Mesendoderm (in vitro differentiated cells): ENCODE measurements around the gene STX4. TPM values are rescaled to one million over a fixed set of nuclear protein-coding genes. Genes with fewer than 3 reads are reported as not detected.

Source experiments
- DNase-seq: peaks from one replicate; pipeline ENCODE4 v3.0.0; 2013
- H2AK5ac ChIP-seq: 2 replicates; pipeline ENCODE4 v1.6.1; 2013; ENCODE audit warnings: low read length, inconsistent platforms
- H2BK120ac ChIP-seq: 2 replicates; pipeline ENCODE4 v1.6.1; 2013; ENCODE audit warnings: low read depth, mild to moderate bottlenecking, low read length, moderate library complexity, mixed read lengths
- H2BK15ac ChIP-seq: replicated peaks from 2 replicates; pipeline ENCODE4 v1.6.1; 2013; ENCODE audit warnings: low read depth, mild to moderate bottlenecking, moderate library complexity
- H2BK5ac ChIP-seq: 2 replicates; pipeline ENCODE4 v1.6.1; 2013; ENCODE audit warnings: low read length, inconsistent platforms
- H3K18ac ChIP-seq: 2 replicates; pipeline ENCODE4 v1.6.1; 2013; ENCODE audit warnings: mild to moderate bottlenecking, low read length, mixed read lengths
- H3K23ac ChIP-seq: one replicate; pipeline ENCODE4 v1.6.1; 2013; ENCODE audit warnings: low read length
- H3K27ac ChIP-seq: 2 replicates; pipeline ENCODE4 v1.5.1; 2013; ENCODE audit warnings: low read depth, mild to moderate bottlenecking, inconsistent platforms, low read length, moderate library complexity
- H3K27me3 ChIP-seq: 2 replicates; pipeline ENCODE4 v1.6.1; 2013; ENCODE audit warnings: low read length, control low read depth, mild to moderate bottlenecking, inconsistent platforms; ENCODE audit not compliant: insufficient read depth, poor library complexity
- H3K36me3 ChIP-seq: 2 replicates; pipeline ENCODE4 v1.6.1; 2013; ENCODE audit warnings: low read length, inconsistent platforms; ENCODE audit not compliant: control insufficient read depth, insufficient read depth
- H3K4ac ChIP-seq: one replicate; pipeline ENCODE4 v1.6.1; 2013; ENCODE audit warnings: low read depth, mild to moderate bottlenecking, low read length, moderate library complexity
- H3K4me1 ChIP-seq: 2 replicates; pipeline ENCODE4 v1.6.1; 2013; ENCODE audit warnings: low read depth, low read length, inconsistent platforms; ENCODE audit not compliant: control insufficient read depth
- H3K4me2 ChIP-seq: 2 replicates; pipeline ENCODE4 v1.6.1; 2013; ENCODE audit warnings: low read length
- H3K4me3 ChIP-seq: 2 replicates; pipeline ENCODE4 v1.5.1; 2013; ENCODE audit warnings: mild to moderate bottlenecking, low read length
- H3K56ac ChIP-seq: one replicate; pipeline ENCODE4 v1.6.1; 2013; ENCODE audit warnings: low read length
- H3K79me1 ChIP-seq: 2 replicates; pipeline ENCODE4 v1.6.1; 2013; ENCODE audit warnings: low read length, inconsistent platforms
- H3K79me2 ChIP-seq: 2 replicates; pipeline ENCODE4 v1.6.1; 2013; ENCODE audit warnings: mild to moderate bottlenecking, low read length; ENCODE audit not compliant: control insufficient read depth, insufficient read depth
- H3K9ac ChIP-seq: 2 replicates; pipeline ENCODE4 v1.6.1; 2013; ENCODE audit warnings: low read length, inconsistent platforms
- H4K5ac ChIP-seq: one replicate; pipeline ENCODE4 v1.6.1; 2013; ENCODE audit warnings: low read length
- H4K8ac ChIP-seq: one replicate; pipeline ENCODE4 v1.6.1; 2013; ENCODE audit warnings: low read depth, mild to moderate bottlenecking, control low read depth, low read length, moderate library complexity
- WGBS: extraction: QIAGEN DNeasy Blood & Tissue Kit; methylation state at CpG from one replicate; pipeline ENCODE4 v1.1.7; 2013; ENCODE audit warnings: low lambda C conversion rate, missing lambda C conversion rate; ENCODE audit not compliant: insufficient coverage; ENCODE audit errors: extremely low coverage; 5-methylcytosine and 5-hydroxymethylcytosine counted together
- polyA plus RNA-seq, 2 experiments: library from polyadenylated mRNA; stranded (reverse); fragments of 200-250 nt; gene quantifications; one replicate each; pipeline ENCODE4 v1.2.3, GENCODE V29; 2013

The STX4 gene
- 47.1 TPM for polyA plus RNA-seq (2013, experiment 1 of 2)
- polyA plus RNA-seq (2013, experiment 2 of 2), result 48.1 TPM

- Histone ChIP-seq H3K23ac (no peak within 1 kb of the TSS), H3K79me2 (no peaks in the 10 kb centered on the region), H3K4ac (no peak within 1 kb of the TSS), H2BK120ac (no peak within 1 kb of the TSS), H2BK15ac (no peak within 1 kb of the TSS), H2AK5ac (no peak within 1 kb of the TSS), H3K4me2 (peak within 1 kb of the TSS; percentile 96), H4K8ac (no peak within 1 kb of the TSS), H3K36me3 (peaks cover 2% of the 10 kb centered on the region), H3K27me3 (no peaks in the 10 kb centered on the region), H4K5ac (no peak within 1 kb of the TSS), H3K56ac (peak within 1 kb of the TSS; percentile 91), H3K79me1 (peaks cover 1% of the 10 kb centered on the region), H3K4me3 (peak within 1 kb of the TSS; percentile 84), H3K9ac (peak within 1 kb of the TSS; percentile 72), H3K27ac (no peak within 1 kb of the TSS), H2BK5ac (no peak within 1 kb of the TSS), H3K4me1 (no peaks in the 10 kb centered on the region), H3K18ac (no peak within 1 kb of the TSS)
- no CpG with 5 or more reads among the region's 75 CpGs for WGBS
- DNase-seq, result peak; percentile 96
Observed at GRCh38 chr16:31032736-31033708, at the start of gene STX4. STX4 (plus strand) TSS chr16:31033558; CDS start chr16:31033806, 248 bp downstream.

GRCh38 chr16:30983898-30984610, 49.3 kb upstream of the STX4 start:
- no peak overlapping the region for H3K18ac ChIP-seq
- H4K8ac ChIP-seq, result no peak overlapping the region
- H2BK15ac ChIP-seq, result no peak overlapping the region
- H3K27me3 ChIP-seq, result no peaks in the 10 kb centered on the region
- no CpG with 5 or more reads among the region's 14 CpGs for WGBS
- H3K56ac ChIP-seq, result no peak overlapping the region
- H3K4me2 ChIP-seq, result no peak overlapping the region
- H3K23ac ChIP-seq, result no peak overlapping the region
- H3K79me1 ChIP-seq, result no peaks in the 10 kb centered on the region
- no peak overlapping the region for H2BK120ac ChIP-seq
- no peak overlapping the region for H3K9ac ChIP-seq
- peaks cover 2% of the 10 kb centered on the region for H3K4me1 ChIP-seq
- H2BK5ac ChIP-seq, result no peak overlapping the region
- H2AK5ac ChIP-seq, result no peak overlapping the region
- H3K4me3 ChIP-seq, result no peak overlapping the region
- no peaks in the 10 kb centered on the region for H3K79me2 ChIP-seq
- no peak for DNase-seq
- no peak overlapping the region for H3K4ac ChIP-seq
- no peak overlapping the region for H4K5ac ChIP-seq
- no peak overlapping the region for H3K27ac ChIP-seq
- H3K36me3 ChIP-seq, result peaks cover 5% of the 10 kb centered on the region

GRCh38 chr16:30984669-30985400, 48.5 kb upstream of the STX4 start, which contains the start of gene HSD3B7:
HSD3B7 (plus strand) TSS chr16:30985207; CDS start chr16:30985659, 452 bp downstream.
- peaks cover 2% of the 10 kb centered on the region for H3K4me1 ChIP-seq
- no CpG with 5 or more reads among the region's 24 CpGs for WGBS
- no peak within 1 kb of the TSS for H4K5ac ChIP-seq
- DNase-seq, result peak; percentile 91
- no peak within 1 kb of the TSS for H3K18ac ChIP-seq
- H3K79me2 ChIP-seq, result no peaks in the 10 kb centered on the region
- H3K4me3 ChIP-seq, result no peak within 1 kb of the TSS
- peak within 1 kb of the TSS; percentile 62 for H3K9ac ChIP-seq
- no peaks in the 10 kb centered on the region for H3K79me1 ChIP-seq
- H4K8ac ChIP-seq, result no peak within 1 kb of the TSS
- no peak within 1 kb of the TSS for H2BK120ac ChIP-seq
- no peak within 1 kb of the TSS for H3K27ac ChIP-seq
- H3K36me3 ChIP-seq, result peaks cover 5% of the 10 kb centered on the region
- peak within 1 kb of the TSS; percentile 48 for H3K4me2 ChIP-seq
- no peaks in the 10 kb centered on the region for H3K27me3 ChIP-seq
- H3K4ac ChIP-seq, result no peak within 1 kb of the TSS
- H3K56ac ChIP-seq, result peak within 1 kb of the TSS; percentile 86
- H2BK5ac ChIP-seq, result no peak within 1 kb of the TSS
- H3K23ac ChIP-seq, result no peak within 1 kb of the TSS
- no peak within 1 kb of the TSS for H2AK5ac ChIP-seq
- H2BK15ac ChIP-seq, result no peak within 1 kb of the TSS

- H3K79me1 ChIP-seq, result no peaks in the 10 kb centered on the region
- H4K5ac ChIP-seq, result no peak overlapping the region
Observed at GRCh38 chr16:30985401-30986128, 47.8 kb upstream of the STX4 start.

More at GRCh38 chr16:30985401-30986128, 47.8 kb upstream of the STX4 start:
- Histone ChIP-seq H3K79me2 (no peaks in the 10 kb centered on the region), H3K4ac (no peak overlapping the region), H3K9ac (peak overlapping the region; percentile 62), H2AK5ac (no peak overlapping the region), H2BK5ac (no peak overlapping the region), H3K4me3 (no peak overlapping the region), H2BK15ac (no peak overlapping the region), H2BK120ac (no peak overlapping the region), H3K27ac (no peak overlapping the region), H3K23ac (no peak overlapping the region), H3K56ac (peak overlapping the region; percentile 86), H3K27me3 (no peaks in the 10 kb centered on the region), H3K36me3 (peaks cover 1% of the 10 kb centered on the region), H3K4me1 (peaks cover 2% of the 10 kb centered on the region), H4K8ac (no peak overlapping the region), H3K4me2 (peak overlapping the region; percentile 48), H3K18ac (no peak overlapping the region)
- WGBS, result no CpG with 5 or more reads among the region's 20 CpGs
- peak; percentile 63 for DNase-seq
